Measurements from ENCODE around the gene TSHZ2.

Gene TSHZ2

GRCh38 chr20:52983726-52984450 lies 11.7 kb downstream of the TSHZ2 start:
- peaks cover 8% of the 10 kb centered on the region for H3K4me1 ChIP-seq (ENCODE audit: low read length)
- no peaks in the 10 kb centered on the region for H4K20me1 ChIP-seq (ENCODE audit: insufficient read depth, low read length)
- no peak overlapping the region for H2AFZ ChIP-seq (ENCODE audit: low read depth, low read length)
- no peak overlapping the region for H3K27ac ChIP-seq (ENCODE audit: low read length)
- H3K9ac ChIP-seq (ENCODE audit: low read length): peak overlapping the region; percentile 1; the same call in 1 of the 2 replicates
- H3K4me3 ChIP-seq (ENCODE audit: low read length): peak overlapping the region; percentile 35
- H3K27me3 ChIP-seq (ENCODE audit: low read depth, low read length): no peaks in the 10 kb centered on the region
- TF ChIP-seq, protein P1, sequence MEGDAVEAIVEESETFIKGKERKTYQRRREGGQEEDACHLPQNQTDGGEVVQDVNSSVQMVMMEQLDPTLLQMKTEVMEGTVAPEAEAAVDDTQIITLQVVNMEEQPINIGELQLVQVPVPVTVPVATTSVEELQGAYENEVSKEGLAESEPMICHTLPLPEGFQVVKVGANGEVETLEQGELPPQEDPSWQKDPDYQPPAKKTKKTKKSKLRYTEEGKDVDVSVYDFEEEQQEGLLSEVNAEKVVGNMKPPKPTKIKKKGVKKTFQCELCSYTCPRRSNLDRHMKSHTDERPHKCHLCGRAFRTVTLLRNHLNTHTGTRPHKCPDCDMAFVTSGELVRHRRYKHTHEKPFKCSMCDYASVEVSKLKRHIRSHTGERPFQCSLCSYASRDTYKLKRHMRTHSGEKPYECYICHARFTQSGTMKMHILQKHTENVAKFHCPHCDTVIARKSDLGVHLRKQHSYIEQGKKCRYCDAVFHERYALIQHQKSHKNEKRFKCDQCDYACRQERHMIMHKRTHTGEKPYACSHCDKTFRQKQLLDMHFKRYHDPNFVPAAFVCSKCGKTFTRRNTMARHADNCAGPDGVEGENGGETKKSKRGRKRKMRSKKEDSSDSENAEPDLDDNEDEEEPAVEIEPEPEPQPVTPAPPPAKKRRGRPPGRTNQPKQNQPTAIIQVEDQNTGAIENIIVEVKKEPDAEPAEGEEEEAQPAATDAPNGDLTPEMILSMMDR (IDR thresholded peaks at IDR 0.05; ENCODE audit: low read depth, low read length): no peak
- no peak for TF ChIP-seq EZH2phosphoT487 (IDR thresholded peaks at IDR 0.05; ENCODE audit: low read depth)
- peaks cover 6% of the 10 kb centered on the region; the same call in 1 of the 2 replicates for H3K79me2 ChIP-seq (ENCODE audit: low read length)
- peak overlapping the region; percentile 40 for H3K4me2 ChIP-seq (ENCODE audit: low read length)
- H3K36me3 ChIP-seq (replicated peaks; ENCODE audit: low read depth, low read length): no peaks in the 10 kb centered on the region
- H3K9me3 ChIP-seq (ENCODE audit: insufficient read depth, low read length): no peaks in the 10 kb centered on the region

DNA sequence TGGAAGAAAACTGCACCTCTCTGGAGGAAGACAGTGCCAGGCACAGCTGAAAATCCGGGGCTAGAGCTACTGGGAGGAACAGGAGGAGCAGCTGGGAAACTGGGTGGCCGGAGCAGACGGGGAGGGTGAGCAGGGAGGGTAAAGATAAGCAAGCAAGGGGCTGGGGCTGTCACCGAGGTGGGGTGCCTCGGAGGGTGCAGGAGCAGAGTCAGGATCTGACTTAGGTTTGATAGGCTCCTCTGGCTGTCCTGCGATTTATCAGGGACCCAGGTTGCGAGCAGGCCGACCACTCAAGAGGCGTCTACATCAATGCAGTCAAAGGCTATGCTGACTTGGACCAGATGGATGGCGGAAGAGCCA lies 12.3 kb downstream of the TSHZ2 start:
- Histone ChIP-seq H3K4me3 (ENCODE audit: low read length) (peak overlapping the region; percentile 35), H3K36me3 (replicated peaks; ENCODE audit: low read depth, low read length) (no peaks in the 10 kb centered on the region), H3K4me2 (ENCODE audit: low read length) (peak overlapping the region; percentile 40)

GRCh38 chr20:52985687-52986086 lies 13.5 kb downstream of the TSHZ2 start:
- Histone ChIP-seq H3K4me1 (ENCODE audit: low read length) (peaks cover 6% of the 10 kb centered on the region), H3K9ac (ENCODE audit: low read length) (no peak overlapping the region), H3K4me2 (ENCODE audit: low read length) (no peak overlapping the region), H2AFZ (ENCODE audit: low read depth, low read length) (no peak overlapping the region), H3K79me2 (ENCODE audit: low read length) (0 out of 2 replicates have a peak, but pooled peaks cover 3% of the 10 kb centered on the region), H3K36me3 (replicated peaks; ENCODE audit: low read depth, low read length) (no peaks in the 10 kb centered on the region), H4K20me1 (ENCODE audit: insufficient read depth, low read length) (no peaks in the 10 kb centered on the region), H3K27me3 (ENCODE audit: low read depth, low read length) (no peaks in the 10 kb centered on the region), H3K4me3 (ENCODE audit: low read length) (no peak overlapping the region), H3K27ac (ENCODE audit: low read length) (no peak overlapping the region), H3K9me3 (ENCODE audit: insufficient read depth, low read length) (no peaks in the 10 kb centered on the region)
- TF ChIP-seq, protein P1 (IDR thresholded peaks at IDR 0.05; ENCODE audit: low read depth, low read length): no peak
- no peak for TF ChIP-seq EZH2phosphoT487 (IDR thresholded peaks at IDR 0.05; ENCODE audit: low read depth)

More for the DNA sequence above, 12.3 kb downstream of the TSHZ2 start:
- Histone ChIP-seq H3K4me1 (ENCODE audit: low read length) (peaks cover 6% of the 10 kb centered on the region), H3K9me3 (ENCODE audit: insufficient read depth, low read length) (no peaks in the 10 kb centered on the region), H3K27me3 (ENCODE audit: low read depth, low read length) (no peaks in the 10 kb centered on the region), H3K79me2 (ENCODE audit: low read length) (peaks cover 3% of the 10 kb centered on the region; the same call in 1 of the 2 replicates), H4K20me1 (ENCODE audit: insufficient read depth, low read length) (no peaks in the 10 kb centered on the region), H3K27ac (ENCODE audit: low read length) (no peak overlapping the region), H3K9ac (ENCODE audit: low read length) (peak overlapping the region; percentile 1; the same call in 1 of the 2 replicates), H2AFZ (ENCODE audit: low read depth, low read length) (no peak overlapping the region)
- no peak for TF ChIP-seq EZH2phosphoT487 (IDR thresholded peaks at IDR 0.05; ENCODE audit: low read depth)
- TF ChIP-seq, protein P1 (IDR thresholded peaks at IDR 0.05; ENCODE audit: low read depth, low read length): no peak

DNA sequence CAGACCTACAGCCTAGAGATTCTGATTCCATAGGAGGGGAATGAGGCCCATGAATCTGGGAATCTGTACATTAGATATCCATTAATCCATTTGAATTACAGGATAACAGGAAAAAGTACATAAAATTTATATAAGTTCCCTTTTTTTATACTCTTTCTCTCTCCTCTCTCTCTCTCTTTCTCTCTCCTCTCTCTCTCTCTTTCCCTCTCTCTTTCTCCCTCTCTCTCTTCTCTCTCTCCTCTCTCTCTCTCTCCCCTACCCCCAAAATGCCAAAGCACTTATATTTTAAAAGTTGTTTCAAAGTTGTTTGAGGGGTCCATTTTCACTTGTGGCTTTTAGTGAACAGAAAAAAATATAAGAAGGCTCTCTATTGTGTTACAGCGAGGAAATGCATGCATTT lies 15.1 kb downstream of the TSHZ2 start:
- TF ChIP-seq EZH2phosphoT487 (IDR thresholded peaks at IDR 0.05; ENCODE audit: low read depth): no peak
- TF ChIP-seq, protein P1 (IDR thresholded peaks at IDR 0.05; ENCODE audit: low read depth, low read length): no peak
- Histone ChIP-seq H3K27me3 (ENCODE audit: low read depth, low read length) (no peaks in the 10 kb centered on the region), H4K20me1 (ENCODE audit: insufficient read depth, low read length) (no peaks in the 10 kb centered on the region), H3K9me3 (ENCODE audit: insufficient read depth, low read length) (no peaks in the 10 kb centered on the region), H3K9ac (ENCODE audit: low read length) (no peak overlapping the region), H2AFZ (ENCODE audit: low read depth, low read length) (no peak overlapping the region), H3K4me2 (ENCODE audit: low read length) (no peak overlapping the region), H3K27ac (ENCODE audit: low read length) (no peak overlapping the region), H3K36me3 (replicated peaks; ENCODE audit: low read depth, low read length) (no peaks in the 10 kb centered on the region), H3K4me1 (ENCODE audit: low read length) (peaks cover 9% of the 10 kb centered on the region), H3K4me3 (ENCODE audit: low read length) (no peak overlapping the region), H3K79me2 (ENCODE audit: low read length) (0 out of 2 replicates have a peak, but pooled peaks cover 2% of the 10 kb centered on the region)
